GM20000 (cell line): Measurements from ENCODE around the gene EEF1A2.

Source experiments
- DNase-seq: peaks from one replicate; pipeline ENCODE4 v3.0.0; 2012; ENCODE audit warnings: low spot score
- TF ChIP-seq, protein P1 (sequence below): IDR thresholded peaks from 2 replicates; pipeline ENCODE4 v1.5.1; 2012; ENCODE audit warnings: mild to moderate bottlenecking, control low read depth; ENCODE audit errors: extremely low read depth, missing control alignments

Gene EEF1A2

DNA sequence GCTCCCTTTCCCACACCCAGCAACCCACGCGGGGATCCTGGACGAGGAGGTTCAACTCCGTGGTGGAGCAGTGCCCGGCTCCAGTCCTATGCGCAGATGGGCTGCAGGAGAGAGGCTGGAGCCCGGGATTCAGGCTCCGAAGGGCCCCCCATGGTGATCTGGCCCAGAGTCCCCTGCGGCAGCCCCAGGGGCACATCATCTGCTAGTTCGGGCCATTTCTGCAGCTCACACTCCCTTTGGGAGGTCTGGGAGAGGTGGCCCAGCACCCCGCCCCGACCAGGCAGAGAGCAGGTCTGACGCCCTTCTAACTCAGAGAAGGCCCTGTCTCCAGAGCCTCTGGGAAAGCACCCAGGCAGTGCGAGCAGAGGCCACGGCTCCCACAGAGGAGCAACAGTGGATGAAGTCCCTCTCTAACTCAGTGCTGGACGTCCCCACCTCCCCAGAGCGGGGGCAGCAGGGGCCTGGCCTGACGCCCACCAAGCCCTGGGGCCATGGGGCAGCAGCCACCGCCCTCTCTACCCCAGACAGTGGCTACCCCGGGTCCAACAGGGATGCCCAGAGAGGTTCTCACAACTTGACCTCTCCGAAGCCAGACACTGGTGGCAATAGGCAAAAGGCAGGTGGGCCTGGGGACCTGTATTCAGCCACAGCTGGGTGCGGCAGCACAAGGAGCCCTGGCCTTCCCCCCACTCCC is 29.7 kb downstream of the EEF1A2 start:
- DNase-seq: no peak
- TF ChIP-seq, protein P1, sequence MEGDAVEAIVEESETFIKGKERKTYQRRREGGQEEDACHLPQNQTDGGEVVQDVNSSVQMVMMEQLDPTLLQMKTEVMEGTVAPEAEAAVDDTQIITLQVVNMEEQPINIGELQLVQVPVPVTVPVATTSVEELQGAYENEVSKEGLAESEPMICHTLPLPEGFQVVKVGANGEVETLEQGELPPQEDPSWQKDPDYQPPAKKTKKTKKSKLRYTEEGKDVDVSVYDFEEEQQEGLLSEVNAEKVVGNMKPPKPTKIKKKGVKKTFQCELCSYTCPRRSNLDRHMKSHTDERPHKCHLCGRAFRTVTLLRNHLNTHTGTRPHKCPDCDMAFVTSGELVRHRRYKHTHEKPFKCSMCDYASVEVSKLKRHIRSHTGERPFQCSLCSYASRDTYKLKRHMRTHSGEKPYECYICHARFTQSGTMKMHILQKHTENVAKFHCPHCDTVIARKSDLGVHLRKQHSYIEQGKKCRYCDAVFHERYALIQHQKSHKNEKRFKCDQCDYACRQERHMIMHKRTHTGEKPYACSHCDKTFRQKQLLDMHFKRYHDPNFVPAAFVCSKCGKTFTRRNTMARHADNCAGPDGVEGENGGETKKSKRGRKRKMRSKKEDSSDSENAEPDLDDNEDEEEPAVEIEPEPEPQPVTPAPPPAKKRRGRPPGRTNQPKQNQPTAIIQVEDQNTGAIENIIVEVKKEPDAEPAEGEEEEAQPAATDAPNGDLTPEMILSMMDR: no peak

DNA sequence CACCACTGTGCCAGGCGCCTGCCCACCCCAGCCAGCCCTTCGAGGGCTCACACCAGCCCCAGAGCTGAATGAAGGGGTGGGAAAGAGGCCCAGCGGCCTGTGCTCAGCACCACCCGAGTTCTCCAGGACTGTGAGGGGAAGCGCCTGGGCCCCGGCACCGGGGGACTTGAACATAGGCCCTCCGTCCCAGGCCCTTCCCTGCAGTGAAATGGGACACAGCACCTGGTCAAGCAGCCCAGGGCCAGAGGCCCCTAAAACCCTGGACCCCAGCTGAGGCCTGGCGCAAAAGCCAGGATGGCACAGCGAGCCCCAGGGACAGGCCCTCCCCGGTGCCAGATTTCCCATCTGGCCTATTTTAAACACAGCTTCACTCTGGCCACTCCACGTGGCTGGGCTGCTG is 30.5 kb downstream of the EEF1A2 start:
- TF ChIP-seq, protein P1: no peak
- no peak for DNase-seq

DNA sequence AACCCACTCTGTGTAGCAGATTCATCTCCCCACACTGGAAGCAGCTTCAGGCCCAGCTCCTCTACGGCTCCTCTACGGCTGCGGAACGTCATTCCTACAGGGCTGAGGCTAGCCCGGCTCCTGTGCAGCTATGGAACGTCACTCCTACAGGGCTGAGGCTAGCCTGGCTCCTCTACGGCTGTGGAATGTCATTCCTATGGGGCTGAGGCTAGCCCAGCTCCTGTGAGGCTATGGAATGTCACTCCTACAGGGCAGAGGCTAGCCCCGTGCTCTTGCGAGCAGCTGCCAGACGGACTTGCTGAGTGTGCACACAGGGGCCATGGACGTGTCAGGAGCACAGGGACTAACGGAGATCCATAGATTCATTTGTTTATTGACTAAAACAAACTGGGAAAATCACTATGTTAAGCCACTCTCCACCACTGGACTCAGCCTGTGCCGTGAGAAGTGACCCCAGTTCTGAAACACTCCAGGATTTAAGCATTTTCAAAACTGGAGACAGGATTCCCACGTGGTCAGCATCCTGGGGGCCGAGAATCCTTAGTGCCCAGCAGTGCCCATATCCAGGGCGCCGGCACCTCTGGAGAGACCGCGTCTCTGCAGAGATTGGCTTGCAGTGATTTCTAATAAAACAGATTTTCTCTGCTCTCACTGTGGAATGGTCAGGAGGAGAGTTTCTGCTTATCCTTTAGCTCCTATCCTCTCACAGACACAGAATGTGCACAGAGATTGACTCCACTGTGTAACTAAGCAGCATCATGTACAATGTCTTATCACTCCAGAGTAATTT is 31.4 kb downstream of the EEF1A2 start:
- DNase-seq: no peak
- TF ChIP-seq, protein P1: no peak

DNA sequence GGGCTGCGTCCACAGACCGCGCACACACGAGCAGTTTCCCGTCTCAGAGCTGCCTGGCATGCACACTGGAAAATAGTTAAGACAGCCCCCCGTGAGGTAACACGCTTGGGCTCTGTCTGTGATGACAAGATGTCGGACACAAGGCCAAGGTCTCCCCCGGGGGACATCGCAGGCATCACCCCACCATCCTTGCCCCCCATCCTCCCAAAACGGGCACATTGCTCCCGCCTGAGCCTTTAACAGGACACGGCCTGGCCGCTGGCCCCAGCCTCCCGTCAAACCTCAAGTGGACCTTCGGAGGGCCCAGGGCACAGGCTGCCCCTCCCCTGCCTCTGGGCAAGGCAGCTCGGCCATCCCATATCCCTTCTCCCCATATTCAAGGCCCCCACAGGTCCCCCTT is 32.0 kb downstream of the EEF1A2 start:
- TF ChIP-seq, protein P1: no peak
- DNase-seq: no peak

DNA sequence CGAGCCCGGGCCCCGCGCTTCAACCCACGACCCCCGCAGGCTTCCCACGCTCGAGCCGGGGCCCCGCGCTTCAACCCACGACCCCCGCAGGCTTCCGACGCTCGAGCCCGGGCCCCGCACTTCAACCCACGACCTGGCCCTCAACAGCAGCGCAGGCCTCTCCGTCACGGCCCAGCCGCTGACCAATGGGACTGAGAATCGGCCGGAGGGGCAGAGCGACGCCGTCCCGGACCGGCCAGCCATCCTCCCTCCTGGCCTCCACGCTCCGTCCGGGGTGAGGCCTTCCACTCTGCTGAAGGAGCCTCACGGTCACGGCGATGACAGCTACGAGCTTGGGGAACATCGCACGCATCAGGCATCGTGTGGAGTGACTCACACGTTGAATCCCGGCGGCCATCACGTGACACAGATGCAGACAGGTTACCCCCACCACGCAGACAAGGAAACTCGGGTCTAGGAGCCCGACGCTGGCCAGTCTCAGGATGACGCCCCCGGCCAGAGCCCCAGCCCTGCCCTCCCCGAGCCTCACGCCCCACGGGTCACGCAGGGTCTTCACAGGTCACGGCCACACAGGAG is 32.5 kb downstream of the EEF1A2 start:
- no peak for DNase-seq
- TF ChIP-seq, protein P1: no peak

DNA sequence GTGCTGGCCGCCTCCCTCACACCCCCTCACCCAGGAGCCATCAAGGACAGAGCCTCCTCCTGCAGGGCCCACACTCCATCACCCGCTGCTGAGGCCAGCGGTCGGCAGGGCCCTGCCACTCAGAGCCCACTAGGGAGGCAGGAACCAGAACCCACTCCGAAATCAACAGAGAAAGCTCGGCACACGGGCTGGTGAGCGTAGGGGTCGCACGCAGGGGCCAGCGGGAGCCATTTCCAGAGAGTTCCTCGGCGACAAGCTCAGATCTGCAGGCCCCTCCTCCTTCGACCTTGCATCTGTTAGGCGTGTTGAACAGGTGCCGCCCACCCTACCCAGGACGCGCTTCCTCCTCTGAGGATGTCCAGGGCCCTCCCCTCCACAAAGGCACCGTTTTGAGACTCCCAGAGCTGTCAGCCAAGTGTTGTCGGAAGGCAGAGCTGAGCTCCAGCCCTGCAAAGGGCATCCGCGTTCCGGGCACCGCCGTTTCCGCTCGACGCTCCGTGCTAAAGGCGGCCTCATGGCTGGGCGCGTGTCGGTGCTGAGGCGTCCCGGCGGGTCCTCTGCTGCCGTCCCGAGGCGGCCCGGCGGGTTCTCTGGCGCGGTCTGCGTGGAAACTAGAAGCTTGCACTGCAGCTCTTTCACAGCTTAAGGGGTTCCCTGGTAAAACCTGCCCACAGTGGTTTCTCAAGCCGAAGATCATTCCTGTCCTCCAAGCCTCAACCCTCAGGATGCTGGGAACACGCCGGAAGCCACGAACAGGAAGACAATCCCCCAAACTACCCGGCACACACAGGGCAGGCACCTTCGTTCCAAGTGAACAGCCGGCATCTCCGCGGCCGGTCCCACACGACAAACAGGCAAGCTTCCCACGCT is 33.3 kb downstream of the EEF1A2 start:
- TF ChIP-seq, protein P1: no peak
- no peak for DNase-seq

DNA sequence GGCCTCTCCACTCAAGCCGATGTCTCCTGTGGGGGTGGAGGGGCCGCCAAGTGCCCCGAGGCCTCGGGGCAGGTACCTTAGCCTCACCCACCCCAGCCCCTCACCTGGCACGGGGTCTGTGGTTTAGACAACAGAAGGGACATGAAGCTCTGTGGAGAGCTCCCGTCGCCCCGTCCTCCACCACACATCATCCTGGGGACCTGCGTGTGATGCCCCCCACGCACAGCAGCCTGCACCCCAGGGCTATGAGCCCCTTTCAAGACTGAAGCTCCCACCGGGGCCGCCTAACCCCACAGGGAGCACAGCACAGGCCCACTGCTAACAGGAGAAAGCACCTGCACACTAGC is 34.6 kb downstream of the EEF1A2 start:
- TF ChIP-seq, protein P1: no peak
- DNase-seq: no peak
